Colonic mucosa (tissue), 4 donors: Measurements from ENCODE around the gene VDAC1. TPM values are rescaled to one million over a fixed set of nuclear protein-coding genes. Genes with fewer than 3 reads are reported as not detected.

Experiments used
- DNase-seq: peaks from one replicate; pipeline ENCODE4 v3.0.0-alpha.2; 2020
- H3K27ac ChIP-seq: fragments of 200-600 bp; one replicate; pipeline ENCODE4 v1.8.0; 2021
- H3K27me3 ChIP-seq: fragments of 200-600 bp; one replicate; pipeline ENCODE4 v1.8.0; 2021
- H3K36me3 ChIP-seq: fragments of 200-600 bp; one replicate; pipeline ENCODE4 v1.8.0; 2021
- H3K4me1 ChIP-seq: fragments of 200-600 bp; one replicate; pipeline ENCODE4 v1.8.0; 2021; ENCODE audit warnings: mild to moderate bottlenecking
- H3K4me3 ChIP-seq: fragments of 200-600 bp; one replicate; pipeline ENCODE4 v1.8.0; 2021
- H3K9ac ChIP-seq, 2 donors: one replicate each; pipeline ENCODE4 v1.7.0; 2013; ENCODE audit warnings: control low read depth in 2 of 2, low read depth in 2 of 2, low read length in 2 of 2
- H3K9me3 ChIP-seq: fragments of 200-600 bp; one replicate; pipeline ENCODE4 v1.8.0; 2021
- CTCF ChIP-seq: fragments of 200-600 bp; IDR thresholded peaks from one replicate; pipeline ENCODE4 v1.8.0; 2022; ENCODE audit warnings: antibody characterized with exemption, mild to moderate bottlenecking
- intact Hi-C: fragments of 100-400 bp; cut with DNase I; formaldehyde crosslinking; loops from one replicate; pipeline ENCODE4 v1.14.1; 2022
- total RNA-seq, 2 donors: library from RNA; stranded (reverse); fragmentation: NEBNext Ultra II Directional in 1 of 2; extraction: Animal tissue kit (Norgen Biotek cat#: 25700) in 1 of 2; gene quantifications; one replicate each; pipeline ENCODE4 v1.2.1, GENCODE V29; 2021
- donor health status: healthy.
- donor health status: DM: no; HTN: no; CAD: no.
- donor health status: DM: no; HTN: no; CAD: no.

Gene VDAC1
- total RNA-seq, 2 donors from 2014 or later, result 297 to 306 TPM

GRCh38 chr5:133993185-133993936, 11.4 kb downstream of the VDAC1 start:
- Histone ChIP-seq H3K4me3 (no peak overlapping the region), H3K27me3 (no peaks in the 10 kb centered on the region), H3K4me1 (peaks cover 7% of the 10 kb centered on the region), H3K27ac (no peak overlapping the region), H3K36me3 (peaks cover 8% of the 10 kb centered on the region), H3K9ac (no peak overlapping the region), H3K9me3 (no peaks in the 10 kb centered on the region)
- DNase-seq, result no peak
- no peak for TF ChIP-seq CTCF
- intact Hi-C loops, result no loop called here

- no peak overlapping the region for H3K9ac ChIP-seq
- TF ChIP-seq CTCF, result no peak
- H3K9me3 ChIP-seq, result no peaks in the 10 kb centered on the region
- H3K4me3 ChIP-seq, result no peak overlapping the region
- no peak for DNase-seq
- intact Hi-C loops, result no loop called here
- peaks cover 9% of the 10 kb centered on the region for H3K36me3 ChIP-seq
- H3K27ac ChIP-seq, result no peak overlapping the region
- H3K27me3 ChIP-seq, result no peaks in the 10 kb centered on the region
- H3K4me1 ChIP-seq, result peaks cover 7% of the 10 kb centered on the region
These were observed 12.2 kb downstream of the VDAC1 start for GRCh38 chr5:133992429-133993155.

GRCh38 chr5:133991171-133991910, 13.4 kb downstream of the VDAC1 start:
- Histone ChIP-seq H3K27ac (no peak overlapping the region), H3K36me3 (peaks cover 9% of the 10 kb centered on the region), H3K9me3 (no peaks in the 10 kb centered on the region), H3K27me3 (no peaks in the 10 kb centered on the region), H3K9ac (no peak overlapping the region), H3K4me1 (peaks cover 6% of the 10 kb centered on the region), H3K4me3 (no peak overlapping the region)
- no peak for DNase-seq
- intact Hi-C loops, result no loop called here
- TF ChIP-seq CTCF, result no peak

GRCh38 chr5:133990396-133990795, 14.4 kb downstream of the VDAC1 start:
- Histone ChIP-seq H3K9ac (no peak overlapping the region), H3K36me3 (peaks cover 9% of the 10 kb centered on the region), H3K27me3 (no peaks in the 10 kb centered on the region), H3K9me3 (no peaks in the 10 kb centered on the region), H3K4me3 (no peak overlapping the region), H3K4me1 (no peaks in the 10 kb centered on the region), H3K27ac (no peak overlapping the region)
- DNase-seq, result no peak
- TF ChIP-seq CTCF, result no peak
- intact Hi-C loops, result no loop called here

- no peak overlapping the region for H3K9ac ChIP-seq
- H3K4me1 ChIP-seq, result no peaks in the 10 kb centered on the region
- no peak overlapping the region for H3K4me3 ChIP-seq
- TF ChIP-seq CTCF, result no peak
- no peaks in the 10 kb centered on the region for H3K27me3 ChIP-seq
- no peak for DNase-seq
- H3K9me3 ChIP-seq, result no peaks in the 10 kb centered on the region
- H3K27ac ChIP-seq, result no peak overlapping the region
- intact Hi-C loops, result no loop called here
- H3K36me3 ChIP-seq, result peaks cover 9% of the 10 kb centered on the region
These were observed 19.1 kb downstream of the VDAC1 start for GRCh38 chr5:133985540-133986180.
